Umbilical cord (tissue), 2 donors: ENCODE measurements around the gene ANKRD60. TPM values are rescaled to one million over a fixed set of nuclear protein-coding genes. Genes with fewer than 3 reads are reported as not detected.

Experiments
- DNase-seq: peaks from one replicate; pipeline ENCODE4 v3.0.0-alpha.2; 2015; ENCODE audit warnings: low spot score
- total RNA-seq: library from RNA; depleted of rRNA; stranded (reverse); fragments of >200 nt; gene quantifications from one replicate; pipeline ENCODE4 v1.2.3, GENCODE V29; 2014; ENCODE audit warnings: low replicate concordance; ENCODE audit not compliant: insufficient read depth

The ANKRD60 gene
- not detected for total RNA-seq

GRCh38 chr20:58228484-58229197, at the start of gene ANKRD60:
ANKRD60 (minus strand) TSS chr20:58228653; CDS start chr20:58228653, 0 bp downstream.
- DNase-seq, result peak; percentile 64

- no peak for DNase-seq
Observed at GRCh38 chr20:58277578-58278472, 49.4 kb upstream of the ANKRD60 start.

- peak; percentile 38 for DNase-seq
Observed at GRCh38 chr20:58277107-58277506, 48.7 kb upstream of the ANKRD60 start.

GRCh38 chr20:58274384-58274783, 45.9 kb upstream of the ANKRD60 start:
- DNase-seq, result no peak

GRCh38 chr20:58271606-58272351, 43.3 kb upstream of the ANKRD60 start:
- DNase-seq, result peak; percentile 79

GRCh38 chr20:58268936-58269619, 40.6 kb upstream of the ANKRD60 start:
- DNase-seq, result no peak

- no peak for DNase-seq
Observed at GRCh38 chr20:58268421-58268821, 40.0 kb upstream of the ANKRD60 start.

GRCh38 chr20:58267389-58268215, 39.1 kb upstream of the ANKRD60 start:
- DNase-seq, result no peak

- DNase-seq, result no peak
Observed at GRCh38 chr20:58264271-58264670, 35.8 kb upstream of the ANKRD60 start.

GRCh38 chr20:58261660-58262059, 33.2 kb upstream of the ANKRD60 start:
- DNase-seq, result no peak

- DNase-seq, result no peak
Observed at GRCh38 chr20:58260006-58260405, 31.6 kb upstream of the ANKRD60 start.

- DNase-seq, result no peak
Observed at GRCh38 chr20:58256842-58257241, 28.4 kb upstream of the ANKRD60 start.

- DNase-seq, result no peak
Observed at GRCh38 chr20:58256307-58256706, 27.9 kb upstream of the ANKRD60 start.

- DNase-seq, result no peak
Observed at GRCh38 chr20:58254890-58255289, 26.4 kb upstream of the ANKRD60 start.

GRCh38 chr20:58251979-58252591, 23.6 kb upstream of the ANKRD60 start:
- DNase-seq, result no peak

GRCh38 chr20:58251348-58251978, 23.0 kb upstream of the ANKRD60 start:
- no peak for DNase-seq

GRCh38 chr20:58246346-58246745, 17.9 kb upstream of the ANKRD60 start:
- no peak for DNase-seq

GRCh38 chr20:58245931-58246330, 17.5 kb upstream of the ANKRD60 start:
- no peak for DNase-seq

- DNase-seq, result no peak
Observed at GRCh38 chr20:58245181-58245891, 16.9 kb upstream of the ANKRD60 start.
